Body of pancreas (tissue), 4 donors: ENCODE results near the gene DLG1. TPM values are rescaled to one million over a fixed set of nuclear protein-coding genes. Genes with fewer than 3 reads are reported as not detected.

Source experiments
- ATAC-seq: fragments of 150-250 bp; one replicate; pipeline ENCODE4 v1.9.1; 2016
- DNase-seq, 4 donors: peaks; one replicate each; pipeline ENCODE4 v3.0.0-alpha.2; 2019
- H3K27ac ChIP-seq, 4 donors: fragments of 200-600 bp; sonication (generic); 1 replicate in 3 of 4; 2 replicates in 1 of 4; pipeline versions ENCODE4 v1.5.1 to v1.6.1; 2016 to 2019; ENCODE audit warnings: mild to moderate bottlenecking in 1 of 4, mixed read lengths in 1 of 4, moderate library complexity in 1 of 4
- H3K27me3 ChIP-seq, 2 donors: fragments of 200-600 bp; sonication (generic); one replicate each; pipeline ENCODE4 v1.6.0; 2016; ENCODE audit warnings: mild to moderate bottlenecking in 1 of 2
- H3K36me3 ChIP-seq, 2 donors: fragments of 200-600 bp; sonication (generic); replicated peaks in 1 of 2; 2 replicates each; pipeline ENCODE4 v1.5.1; 2016; ENCODE audit warnings: low read depth in 2 of 2; ENCODE audit not compliant: insufficient read depth in 1 of 2
- H3K4me1 ChIP-seq: fragments of 200-600 bp; sonication (generic); one replicate; pipeline ENCODE4 v1.6.0; 2016
- H3K4me3 ChIP-seq, 2 donors: fragments of 200-600 bp; sonication (generic); 1 replicate in 1 of 2; 2 replicates in 1 of 2; pipeline ENCODE4 v1.5.1; 2016 to 2019
- H3K9me3 ChIP-seq, 3 donors: fragments of 200-600 bp; sonication (generic); 1 replicate in 2 of 3; 2 replicates in 1 of 3; pipeline ENCODE4 v1.5.1; 2016
- POLR2A ChIP-seq, 3 donors: fragments of 450-650 bp; IDR thresholded peaks; one replicate each; pipeline ENCODE4 v1.6.1; 2016; ENCODE audit warnings: antibody characterized with exemption in 3 of 3, mild to moderate bottlenecking in 2 of 3
- WGBS, 2 donors: methylation state at CpG; one replicate each; pipeline ENCODE4 v1.1.5; 2017; 5-methylcytosine and 5-hydroxymethylcytosine counted together
- intact Hi-C: fragments of 100-400 bp; cut with DNase I; formaldehyde crosslinking; loops from one replicate; pipeline ENCODE4 v1.15.1; 2023
- total RNA-seq, 2 donors: library from RNA; depleted of rRNA; stranded (reverse); fragments of >200 nt; gene quantifications; one replicate each; pipeline ENCODE4 v1.1.0, GENCODE V29; 2016
- TF ChIP-seq, protein P1 (sequence below), 7 experiments: fragments of 450-650 bp in 4 of 7; fragments of 200-600 bp in 3 of 7; sonication (generic) in 3 of 7; IDR thresholded peaks; one replicate each; pipeline ENCODE4 v1.5.1; 2016 to 2019; ENCODE audit warnings: antibody characterized with exemption in 7 of 7

DLG1 gene
- total RNA-seq, 2 donors from 2014 or later: 45.8 to 48.8 TPM

DNA sequence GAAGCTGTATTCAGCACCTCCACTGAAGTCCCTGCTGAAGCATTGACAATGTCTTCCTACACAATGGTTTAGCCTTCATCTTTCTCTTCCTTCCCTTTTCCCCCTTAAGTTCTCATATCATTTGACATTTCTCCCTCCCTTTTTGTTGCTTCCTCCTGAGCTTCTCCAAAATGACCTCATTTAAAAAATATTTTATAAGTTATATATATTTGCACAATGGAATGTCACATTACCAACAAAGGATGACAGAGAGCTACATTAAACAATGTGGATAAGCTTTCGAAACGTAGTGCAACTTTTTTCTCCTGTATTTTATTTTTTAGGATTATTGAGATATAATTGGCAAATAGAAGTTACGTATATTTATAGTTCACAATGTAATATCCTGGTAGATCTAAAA lies 13.2 kb upstream of the DLG1 start:
- 94 to 98% methylated on average over 3 of the region's 3 CpGs for WGBS, 2 donors
- intact Hi-C loops: no loop called here
- no peak for ATAC-seq

DNA sequence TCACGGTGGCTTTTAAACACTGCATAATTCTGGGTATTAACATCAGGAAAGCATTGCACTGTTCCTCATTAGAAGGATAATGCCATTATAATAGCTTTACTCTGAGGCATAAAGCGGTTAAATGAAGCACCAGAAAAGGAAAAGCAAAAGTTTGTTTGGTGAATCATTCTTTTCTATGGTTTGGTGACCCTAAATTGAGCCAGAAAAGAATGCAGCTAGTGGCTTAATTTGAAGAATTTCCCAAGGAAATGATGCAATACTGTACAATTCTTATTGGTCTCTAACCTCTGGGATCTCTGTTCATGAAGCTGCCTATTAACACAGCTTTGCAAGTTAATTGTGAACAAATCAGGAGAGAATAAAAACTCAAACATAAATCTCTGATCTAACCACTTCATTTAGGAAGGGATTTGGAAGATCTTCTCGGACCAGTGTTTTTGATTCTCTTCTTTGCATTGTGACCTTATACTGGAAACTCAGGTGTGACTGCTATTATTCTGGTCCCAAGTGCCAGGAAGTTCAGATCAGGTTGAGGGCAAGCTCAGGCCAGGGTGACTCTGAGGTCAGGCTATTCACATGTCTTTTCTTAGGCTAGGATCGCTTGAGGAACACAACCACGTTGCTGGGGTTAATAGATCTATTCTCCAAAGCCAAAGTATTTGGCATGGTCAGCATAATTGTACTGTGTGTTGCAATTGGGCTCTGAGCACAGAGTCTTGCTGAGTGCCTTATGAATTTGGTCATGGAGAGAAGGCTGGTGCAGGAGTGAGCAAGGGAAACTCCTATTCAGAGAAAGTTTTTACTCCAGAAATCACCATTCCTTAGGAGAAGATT lies 11.3 kb upstream of the DLG1 start:
- Histone ChIP-seq H3K9me3 (no peaks in the 10 kb centered on the region), H3K27me3 (no peaks in the 10 kb centered on the region), H3K4me1 (peaks cover 4% of the 10 kb centered on the region), H3K4me3 (no peak overlapping the region), H3K36me3 (no peaks in the 10 kb centered on the region), H3K27ac (no peak overlapping the region)
- DNase-seq: peak in 1 of 4 donors; percentile 11
- 49 to 52% methylated on average over 5 of the region's 5 CpGs for WGBS, 2 donors
- intact Hi-C loops: no loop called here
- TF ChIP-seq, protein P1, sequence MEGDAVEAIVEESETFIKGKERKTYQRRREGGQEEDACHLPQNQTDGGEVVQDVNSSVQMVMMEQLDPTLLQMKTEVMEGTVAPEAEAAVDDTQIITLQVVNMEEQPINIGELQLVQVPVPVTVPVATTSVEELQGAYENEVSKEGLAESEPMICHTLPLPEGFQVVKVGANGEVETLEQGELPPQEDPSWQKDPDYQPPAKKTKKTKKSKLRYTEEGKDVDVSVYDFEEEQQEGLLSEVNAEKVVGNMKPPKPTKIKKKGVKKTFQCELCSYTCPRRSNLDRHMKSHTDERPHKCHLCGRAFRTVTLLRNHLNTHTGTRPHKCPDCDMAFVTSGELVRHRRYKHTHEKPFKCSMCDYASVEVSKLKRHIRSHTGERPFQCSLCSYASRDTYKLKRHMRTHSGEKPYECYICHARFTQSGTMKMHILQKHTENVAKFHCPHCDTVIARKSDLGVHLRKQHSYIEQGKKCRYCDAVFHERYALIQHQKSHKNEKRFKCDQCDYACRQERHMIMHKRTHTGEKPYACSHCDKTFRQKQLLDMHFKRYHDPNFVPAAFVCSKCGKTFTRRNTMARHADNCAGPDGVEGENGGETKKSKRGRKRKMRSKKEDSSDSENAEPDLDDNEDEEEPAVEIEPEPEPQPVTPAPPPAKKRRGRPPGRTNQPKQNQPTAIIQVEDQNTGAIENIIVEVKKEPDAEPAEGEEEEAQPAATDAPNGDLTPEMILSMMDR (IDR thresholded peaks at IDR 0.05): no peak
- no peak for TF ChIP-seq POLR2A (IDR thresholded peaks at IDR 0.05)
- ATAC-seq: peak; percentile 68

More for the DNA sequence above, 13.2 kb upstream of the DLG1 start:
- Histone ChIP-seq H3K27ac (no peak overlapping the region), H3K27me3 (no peaks in the 10 kb centered on the region), H3K4me1 (peaks cover 4% of the 10 kb centered on the region), H3K36me3 (no peaks in the 10 kb centered on the region), H3K9me3 (no peaks in the 10 kb centered on the region), H3K4me3 (no peak overlapping the region)
- DNase-seq: no peak
- TF ChIP-seq POLR2A (IDR thresholded peaks at IDR 0.05): no peak
- TF ChIP-seq, protein P1 (IDR thresholded peaks at IDR 0.05): no peak

DNA sequence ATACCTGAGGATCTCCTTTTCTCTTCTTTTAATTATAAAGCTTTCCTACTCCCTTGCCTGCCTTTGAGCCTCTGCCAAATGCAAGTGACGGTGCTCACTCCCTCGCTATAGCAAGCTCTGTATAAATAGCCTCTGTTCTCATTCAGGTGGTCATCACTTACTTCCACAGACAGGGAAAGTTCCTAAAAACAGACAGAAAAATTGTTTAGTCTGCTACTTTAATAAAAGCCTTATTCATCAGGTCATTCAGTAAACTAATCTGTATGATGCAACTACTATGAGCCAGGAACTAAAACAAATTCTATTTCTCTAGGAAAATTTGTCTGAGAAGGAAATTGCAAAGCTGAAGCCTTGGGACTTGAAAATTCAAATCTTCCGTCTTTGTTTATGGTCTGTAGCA lies 10.2 kb upstream of the DLG1 start:
- H3K4me3 ChIP-seq: no peak overlapping the region
- no peaks in the 10 kb centered on the region for H3K9me3 ChIP-seq
- WGBS, 2 donors: 58 to 68% methylated on average over 3 of the region's 3 CpGs
- ATAC-seq: no peak
- no peak for DNase-seq
- TF ChIP-seq, protein P1 (IDR thresholded peaks at IDR 0.05): no peak
- TF ChIP-seq POLR2A (IDR thresholded peaks at IDR 0.05): no peak
- no peaks in the 10 kb centered on the region for H3K27me3 ChIP-seq
- H3K4me1 ChIP-seq: peaks cover 4% of the 10 kb centered on the region
- no peak overlapping the region for H3K27ac ChIP-seq
- no peaks in the 10 kb centered on the region for H3K36me3 ChIP-seq
- intact Hi-C loops: no loop called here

DNA sequence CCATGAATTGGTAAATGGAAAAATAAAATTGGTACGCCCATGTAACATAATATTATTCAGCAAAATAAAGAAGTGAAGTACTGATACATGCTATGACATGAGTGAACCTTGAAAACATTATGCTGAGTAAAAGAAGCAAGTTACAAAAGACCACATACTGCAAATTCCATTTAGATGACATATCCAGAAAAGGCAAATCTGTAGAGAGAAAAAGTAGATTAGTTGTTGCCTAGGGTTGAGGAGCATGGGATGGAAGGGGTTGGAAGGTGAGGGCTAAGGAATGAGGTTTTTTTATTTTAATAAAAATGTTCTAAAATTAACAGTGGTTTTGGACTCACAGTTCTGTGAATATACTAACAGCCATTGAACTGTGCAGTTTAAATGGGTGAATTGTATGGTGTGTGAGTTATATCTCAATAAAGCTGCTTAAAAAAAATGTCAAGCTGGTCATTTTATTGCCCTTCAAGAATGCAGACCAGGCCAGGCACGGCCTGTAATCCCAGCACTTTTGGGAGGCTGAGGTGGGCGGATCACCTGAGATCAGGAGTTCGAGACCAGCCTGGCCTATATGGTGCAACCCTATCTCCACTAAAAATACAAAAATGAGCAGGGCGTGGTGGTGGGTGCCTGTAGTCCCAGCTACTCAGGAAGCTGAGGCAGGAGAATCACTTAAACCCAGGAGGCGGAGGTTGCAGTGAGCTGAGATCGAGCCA lies 8.1 kb upstream of the DLG1 start:
- H3K27ac ChIP-seq: no peak overlapping the region
- no peak for DNase-seq

More for the DNA sequence above, 8.1 kb upstream of the DLG1 start:
- TF ChIP-seq, protein P1 (IDR thresholded peaks at IDR 0.05): no peak
- TF ChIP-seq POLR2A (IDR thresholded peaks at IDR 0.05): no peak
- no peaks in the 10 kb centered on the region for H3K36me3 ChIP-seq
- peaks cover 4% of the 10 kb centered on the region for H3K4me1 ChIP-seq
- H3K27me3 ChIP-seq: no peaks in the 10 kb centered on the region
- intact Hi-C loops: no loop called here
- peak; percentile 54 for ATAC-seq
- no peaks in the 10 kb centered on the region for H3K9me3 ChIP-seq
- no peak overlapping the region for H3K4me3 ChIP-seq
- 84 to 86% methylated on average over 7 of the region's 7 CpGs for WGBS, 2 donors
